ENCODE results near the gene VPS26B.
A peak's percentile ranks its signal among the peaks of the same experiment; 100 is the strongest.
"Not testable (repeated sequence)": the region's sequence is repeated elsewhere in the genome, so short reads cannot be mapped to it uniquely, and the experiment has no call there.

Gene VPS26B

DNA sequence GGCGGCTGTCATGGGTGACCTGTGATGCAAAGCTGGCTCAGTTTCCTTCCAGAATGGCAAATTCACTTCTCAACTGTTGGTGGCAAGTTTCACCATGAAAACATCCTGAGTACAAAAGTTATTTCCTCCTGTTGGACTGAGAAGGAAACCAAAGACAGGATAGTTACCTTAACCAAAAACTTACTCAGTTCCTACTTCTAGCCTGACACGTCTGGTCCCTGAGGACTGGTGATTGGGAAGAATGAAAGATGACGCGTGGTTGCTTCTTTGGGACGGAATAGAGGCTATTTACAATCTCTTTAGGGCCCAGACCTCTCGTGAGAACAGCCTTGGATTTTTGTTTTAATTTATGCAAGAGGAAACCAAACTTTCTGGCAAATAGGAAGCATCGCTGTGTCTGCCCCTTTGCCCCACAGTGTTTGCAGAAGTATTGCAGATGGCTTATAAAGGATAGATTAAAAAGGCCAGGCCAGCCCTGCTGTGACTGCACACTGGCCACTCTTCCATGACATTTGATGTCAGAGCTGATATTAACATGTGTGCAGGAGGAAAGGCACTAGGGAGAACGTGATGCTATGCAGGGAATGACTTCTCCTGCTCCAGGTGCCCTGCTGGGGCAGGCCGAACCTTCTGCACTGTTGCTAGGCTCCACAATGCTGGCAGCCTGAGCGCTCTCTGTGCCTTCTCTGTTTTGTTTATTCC, 7.6 kb downstream of the VPS26B start:
- no peak for DNase-seq (ENCODE audit: low read depth in 2 of 2)

- no peak for DNase-seq (ENCODE audit: low read depth in 2 of 2)
These were observed 9.3 kb downstream of the VPS26B start for GRCh38 chr11:134233729-134234179.

- DNase-seq (ENCODE audit: low read depth in 2 of 2): no peak
These were observed 10.9 kb downstream of the VPS26B start for GRCh38 chr11:134235399-134235798.

DNA sequence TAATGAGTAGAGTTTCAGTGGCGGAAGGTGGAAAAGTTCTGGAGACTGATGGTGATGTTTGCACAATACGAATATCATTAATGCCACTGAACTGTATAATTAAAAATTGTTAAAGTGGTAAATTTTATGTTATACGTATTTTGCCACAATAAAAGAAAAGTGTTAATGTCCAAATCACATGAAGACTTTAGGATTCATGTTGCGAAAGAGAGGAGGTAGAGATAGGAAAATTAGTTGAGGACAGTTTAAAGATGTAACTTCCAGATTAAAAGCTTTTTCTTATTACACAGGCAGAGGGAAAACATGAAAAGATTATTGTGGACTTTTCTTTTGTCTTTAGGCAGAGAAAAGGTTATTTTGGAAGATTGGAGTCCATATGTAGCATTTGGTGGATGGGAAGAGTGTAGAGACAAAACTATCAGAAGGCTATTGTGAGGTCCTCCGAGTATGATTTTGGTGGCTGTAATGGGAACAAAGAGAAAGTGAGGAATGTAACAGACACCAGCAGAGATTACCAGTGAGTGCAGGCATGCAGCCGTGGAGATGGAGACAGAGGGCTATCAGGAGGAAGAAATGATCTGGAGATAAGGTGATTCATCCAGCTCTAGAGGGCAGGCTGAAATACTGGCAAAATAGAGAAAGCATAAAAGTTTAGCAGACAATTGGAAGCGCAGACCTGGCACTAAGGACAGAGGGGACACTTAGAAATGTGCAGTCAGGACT, 12.5 kb downstream of the VPS26B start:
- DNase-seq (ENCODE audit: low read depth in 2 of 2): no peak

DNA sequence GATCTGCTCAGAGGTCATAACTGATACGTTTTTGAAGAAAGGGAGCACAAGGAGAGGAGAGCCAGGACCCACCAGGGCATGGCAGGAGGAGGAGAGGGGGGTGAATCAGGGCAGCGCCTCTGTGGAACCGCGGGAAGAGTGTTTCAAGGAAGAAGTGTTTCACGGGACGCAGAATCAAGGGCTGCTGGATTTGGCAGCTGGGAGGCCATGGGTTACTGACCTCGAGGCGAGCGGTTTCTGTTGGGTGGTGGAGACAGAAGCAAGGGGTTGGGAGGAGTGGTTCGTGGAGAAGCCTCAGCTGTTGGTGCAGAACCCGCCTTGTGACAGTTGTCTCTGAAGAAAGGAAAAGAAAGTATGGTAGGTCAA, 13.1 kb downstream of the VPS26B start:
- DNase-seq (ENCODE audit: low read depth in 2 of 2): no peak

DNA sequence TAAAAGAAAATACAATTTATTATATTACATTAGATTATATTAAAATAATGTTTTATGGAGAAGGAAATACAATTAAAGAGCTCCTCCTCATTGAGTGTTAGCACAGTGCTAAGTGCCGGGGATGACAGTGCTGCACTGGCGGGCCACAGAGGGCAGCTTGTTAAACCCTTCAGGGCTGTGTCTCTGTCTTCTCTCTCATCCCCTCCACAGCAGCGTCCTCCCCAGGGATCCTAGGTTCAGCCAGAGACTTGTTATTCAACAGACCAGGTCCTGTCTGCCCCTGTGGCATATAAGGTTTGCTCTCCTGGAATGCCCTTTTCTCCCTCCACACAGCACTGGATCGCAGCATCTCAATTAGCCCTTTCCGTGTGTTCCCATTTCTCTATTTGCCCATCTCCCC, 14.5 kb downstream of the VPS26B start:
- DNase-seq (ENCODE audit: low read depth in 2 of 2): no peak

- DNase-seq (ENCODE audit: low read depth in 2 of 2): no peak
These were observed 16.1 kb downstream of the VPS26B start for GRCh38 chr11:134240592-134240991.

- DNase-seq (ENCODE audit: low read depth in 2 of 2): no peak
These were observed 17.9 kb downstream of the VPS26B start for GRCh38 chr11:134242376-134242775.

- no peak for DNase-seq (ENCODE audit: low read depth in 2 of 2)
These were observed 19.4 kb downstream of the VPS26B start for GRCh38 chr11:134243913-134244312.

DNA sequence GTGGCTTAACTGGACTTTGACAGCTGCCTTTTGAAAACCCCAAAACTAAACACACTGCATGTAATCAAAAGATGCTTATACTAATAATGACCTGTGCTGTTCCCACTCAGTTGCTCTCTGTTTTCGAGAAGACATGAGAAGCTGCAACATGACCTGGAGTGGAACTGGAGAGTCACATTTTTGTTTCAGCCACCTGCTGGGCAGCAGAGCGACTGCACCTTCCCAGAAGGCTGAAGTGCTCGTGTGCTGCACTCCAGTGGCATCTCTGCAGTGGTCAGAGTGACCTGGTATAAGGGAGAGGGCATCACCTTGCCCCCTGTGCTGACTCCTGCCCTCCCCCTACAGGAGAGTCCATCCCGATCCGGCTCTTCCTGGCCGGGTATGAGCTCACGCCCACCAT, 20.1 kb downstream of the VPS26B start:
- no peak for DNase-seq (ENCODE audit: low read depth in 2 of 2)

DNA sequence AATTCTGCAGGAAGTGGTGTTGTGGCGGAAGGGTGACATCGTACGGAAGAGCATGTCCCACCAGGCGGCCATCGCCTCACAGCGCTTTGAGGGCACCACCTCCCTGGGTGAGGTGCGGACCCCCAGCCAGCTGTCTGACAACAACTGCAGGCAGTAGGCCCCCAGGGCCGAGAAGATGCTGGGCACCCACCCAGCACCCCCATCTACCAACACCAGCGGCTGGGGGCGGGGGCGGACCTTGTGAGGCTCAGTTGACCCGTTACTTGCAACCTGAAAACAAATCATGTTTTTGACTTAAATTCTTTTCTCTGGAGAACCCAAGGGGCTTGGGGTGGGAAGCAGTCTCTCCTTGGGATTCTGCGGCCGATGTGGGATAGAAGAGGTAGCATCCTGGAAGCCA, 21.0 kb downstream of the VPS26B start:
- no peak for DNase-seq (ENCODE audit: low read depth in 2 of 2)

DNA sequence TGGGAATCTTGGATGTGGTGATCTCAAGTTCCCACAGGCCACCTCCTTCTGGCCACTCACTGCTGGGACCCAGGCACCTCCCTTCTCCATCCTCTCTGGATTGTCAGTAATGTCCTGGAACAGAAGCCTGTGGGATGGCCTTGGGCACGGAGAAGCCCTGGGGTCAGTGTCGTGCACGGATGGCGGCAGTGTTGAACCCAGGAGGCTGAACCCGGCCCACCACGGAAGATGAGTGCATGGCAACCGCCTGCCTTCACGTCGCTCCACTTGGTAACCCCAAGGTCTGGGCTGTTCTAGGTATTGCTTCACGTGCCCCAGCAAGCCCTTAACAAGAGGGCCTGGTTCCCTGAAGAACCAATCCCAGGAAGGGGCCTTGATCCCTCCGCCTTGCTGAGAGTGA, 21.6 kb downstream of the VPS26B start:
- DNase-seq (ENCODE audit: low read depth in 2 of 2): no peak

DNA sequence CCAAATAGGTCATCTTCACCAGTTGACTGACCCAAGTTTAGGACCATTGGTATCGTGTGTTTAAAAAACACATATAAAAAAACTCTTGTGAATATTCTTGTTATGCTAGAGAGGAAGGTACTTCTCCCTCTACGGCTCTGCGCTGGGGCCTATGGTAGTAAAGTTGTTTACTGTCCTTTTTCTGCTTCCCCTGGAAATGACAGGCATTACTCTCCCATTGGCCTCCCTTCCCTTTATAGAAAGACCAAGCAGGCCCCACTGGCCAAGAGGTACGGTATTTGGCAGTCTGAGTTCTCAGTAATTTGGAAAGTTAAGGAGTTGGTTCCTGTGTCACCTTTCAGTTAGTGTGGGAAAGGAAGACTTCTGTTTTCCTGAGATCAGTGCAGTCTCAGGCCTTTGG, 22.2 kb downstream of the VPS26B start:
- DNase-seq (ENCODE audit: low read depth in 2 of 2): no peak

GRCh38 chr11:134248910-134249480, 24.5 kb downstream of the VPS26B start:
- DNase-seq (ENCODE audit: low read depth in 2 of 2): peak in 1 of 2 donors; percentile 4

GRCh38 chr11:134250246-134250645, 25.8 kb downstream of the VPS26B start:
- no peak for DNase-seq (ENCODE audit: low read depth in 2 of 2)

GRCh38 chr11:134250675-134251074, 26.2 kb downstream of the VPS26B start:
- DNase-seq (ENCODE audit: low read depth in 2 of 2): no peak

DNA sequence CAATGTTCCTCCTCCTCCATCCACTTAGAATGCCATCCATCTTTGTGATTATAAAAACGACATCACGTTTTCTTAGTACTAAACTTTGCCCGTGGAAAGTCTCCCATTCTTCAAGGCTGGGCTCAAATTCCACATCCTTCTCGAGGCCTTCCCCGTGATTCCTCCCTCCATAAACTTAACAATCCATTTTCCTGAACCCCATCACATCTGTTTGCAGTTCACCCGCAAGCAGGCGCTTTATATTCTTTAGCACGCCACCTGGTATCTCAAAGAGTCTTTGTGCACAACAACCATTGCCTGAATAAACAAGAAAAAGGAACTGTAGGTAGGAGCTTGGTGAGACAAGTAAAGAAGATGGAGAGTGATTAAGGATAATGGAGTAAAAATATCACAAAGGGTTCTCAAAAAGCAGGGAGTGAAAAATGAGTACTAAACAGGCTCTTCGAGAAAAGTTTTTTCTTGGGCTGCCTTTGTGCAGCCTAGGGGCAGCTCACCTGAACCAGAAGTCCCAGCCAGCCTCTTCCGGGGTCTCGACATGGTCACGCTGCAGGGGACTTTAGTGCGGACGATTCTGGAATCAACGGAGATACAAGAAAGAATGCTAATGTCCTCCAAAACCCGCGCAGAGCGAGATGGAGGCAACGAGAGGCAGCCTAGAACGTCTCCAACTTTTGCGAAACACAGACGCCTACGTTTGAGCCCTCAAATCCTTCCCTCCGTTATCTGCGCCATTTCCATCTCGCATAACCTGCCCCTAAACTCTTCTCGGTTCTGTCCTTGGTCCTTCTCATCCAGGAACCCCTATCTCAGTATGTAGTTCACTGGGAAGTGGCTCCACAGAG, 28.1 kb downstream of the VPS26B start:
- no peak for DNase-seq (ENCODE audit: low read depth in 2 of 2)

- DNase-seq (ENCODE audit: low read depth in 2 of 2): peak; percentile 94
These were observed 28.9 kb downstream of the VPS26B start, which contains the start of the genes ACAD8 and THYN1 for GRCh38 chr11:134253188-134253993. Gene ACAD8 (plus strand): TSS chr11:134253568. CDS start chr11:134253601, 33 bp downstream. Gene THYN1 (minus strand): TSS chr11:134253352. CDS start chr11:134252882, 470 bp downstream.

DNA sequence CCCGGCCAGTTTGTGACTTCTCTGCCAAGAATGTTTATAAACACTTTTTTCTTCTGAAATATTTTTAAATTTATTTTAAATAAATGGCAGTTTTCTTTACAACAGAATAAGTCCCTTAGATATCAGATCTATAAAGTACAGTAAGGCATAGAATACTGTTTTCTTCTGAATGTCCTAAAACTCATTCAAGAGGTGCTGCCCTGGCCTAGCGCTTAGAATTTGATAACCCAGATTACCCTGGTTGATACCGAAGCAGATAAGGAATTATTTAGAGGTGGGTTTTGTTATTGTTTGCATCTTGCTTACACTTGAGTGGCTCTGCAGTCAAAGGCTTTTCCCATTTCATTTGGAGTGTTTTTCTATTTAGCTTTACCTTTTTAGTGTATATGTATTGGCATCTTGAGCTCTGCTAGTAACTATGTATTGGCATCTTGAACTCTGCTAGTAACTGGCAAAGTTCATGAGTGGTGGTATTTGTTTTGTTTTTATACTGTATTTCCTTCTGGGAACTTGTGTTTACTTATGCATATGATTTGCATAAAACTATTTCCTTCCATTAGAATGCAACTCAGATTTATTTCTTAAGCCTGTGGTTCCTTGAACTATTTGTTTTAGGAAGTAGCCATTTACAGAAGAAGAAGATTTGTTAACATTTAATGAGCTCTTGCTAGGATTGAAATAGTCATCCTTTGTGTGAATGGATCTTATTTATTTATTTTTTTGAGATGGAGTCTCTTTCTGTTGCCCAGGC, 30.1 kb downstream of the VPS26B start:
- DNase-seq (ENCODE audit: low read depth in 2 of 2): no peak

- not testable (repeated sequence) for DNase-seq (ENCODE audit: low read depth in 2 of 2)
These were observed 30.7 kb downstream of the VPS26B start for GRCh38 chr11:134255184-134255561.
